Vagina (tissue), 2 donors: Measurements from ENCODE around the gene GOLGA6L9.
"Not testable (repeated sequence)": the region's sequence is repeated elsewhere in the genome, so short reads cannot be mapped to it uniquely, and the experiment has no call there.

Source experiments
- CTCF ChIP-seq, 3 experiments: fragments of 450-650 bp in 2 of 3; fragments of 200-600 bp in 1 of 3; sonication (generic) in 1 of 3; IDR thresholded peaks; one replicate each; pipeline ENCODE4 v1.5.1; 2017 to 2019; ENCODE audit warnings: antibody characterized with exemption in 3 of 3, mild to moderate bottlenecking in 2 of 3, moderate library complexity in 2 of 3
- POLR2A ChIP-seq, 2 donors: fragments of 450-650 bp; IDR thresholded peaks; one replicate each; pipeline ENCODE4 v1.6.1; 2017; ENCODE audit warnings: antibody characterized with exemption in 2 of 2, mild to moderate bottlenecking in 2 of 2, moderate library complexity in 2 of 2
- POLR2AphosphoS5 ChIP-seq, 2 donors: sonication (generic); formaldehyde crosslinking; IDR thresholded peaks; one replicate each; pipeline ENCODE4 v1.9.0; 2017; ENCODE audit warnings: antibody characterized with exemption in 2 of 2, mild to moderate bottlenecking in 2 of 2, low read depth in 1 of 2; ENCODE audit not compliant: insufficient read depth in 1 of 2

DNA sequence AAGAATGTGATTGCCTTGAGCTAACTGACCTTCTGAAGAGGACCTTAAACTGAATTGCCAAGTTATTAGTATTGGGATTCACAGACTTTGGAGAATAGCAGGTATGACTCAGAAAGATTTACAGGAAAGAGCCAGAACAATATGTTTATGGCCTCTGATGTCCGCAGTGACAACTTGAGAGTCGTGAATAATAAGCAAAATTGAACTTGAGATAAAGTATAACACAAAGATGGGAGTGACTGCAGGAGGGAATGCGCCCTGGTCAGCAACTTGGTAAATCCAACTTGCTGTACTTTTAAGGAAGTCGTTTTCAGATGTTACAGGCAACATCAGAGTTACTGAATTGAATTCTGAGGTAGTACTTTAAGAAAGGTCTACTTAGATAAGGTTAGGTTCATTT lies 19.3 kb upstream of the GOLGA6L9 start:
- not testable (repeated sequence) for TF ChIP-seq POLR2A (IDR thresholded peaks at IDR 0.05); POLR2AphosphoS5 (IDR thresholded peaks at IDR 0.05; ENCODE audit: insufficient read depth in 1 of 2, low read depth in 1 of 2); CTCF (IDR thresholded peaks at IDR 0.05)
